ENCODE measurements around the gene MLLT10.
"Not testable (repeated sequence)": the region's sequence is repeated elsewhere in the genome, so short reads cannot be mapped to it uniquely, and the experiment has no call there.

MLLT10 gene

GRCh38 chr10:21707498-21707897, 173.5 kb downstream of the MLLT10 start:
- no peak for DNase-seq

- no peak for DNase-seq
Measured at GRCh38 chr10:21712975-21713374, 178.9 kb downstream of the MLLT10 start.

GRCh38 chr10:21715531-21716195, 181.6 kb downstream of the MLLT10 start:
- DNase-seq = no peak

- DNase-seq = not testable (repeated sequence)
Measured at GRCh38 chr10:21717437-21718054, 183.5 kb downstream of the MLLT10 start.

DNA sequence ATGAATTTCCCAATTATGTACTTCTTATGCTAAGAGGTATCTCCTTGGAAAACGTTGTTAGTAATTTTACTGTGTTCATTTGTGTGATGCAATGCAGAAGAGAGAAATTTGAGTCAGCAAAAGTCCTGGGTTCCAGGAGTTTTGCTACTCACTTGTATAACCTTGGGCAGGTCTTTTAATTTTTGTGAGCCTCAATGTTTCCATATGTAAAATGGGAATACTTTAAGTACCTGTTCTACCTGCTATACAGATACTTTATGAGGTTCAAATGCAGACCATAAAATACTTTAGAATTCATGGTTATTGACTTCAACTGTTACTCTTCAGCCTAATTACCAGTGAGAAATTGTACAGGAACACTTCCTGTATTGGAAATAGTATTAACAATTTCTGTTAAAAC, 185.5 kb downstream of the MLLT10 start:
- no peak for DNase-seq

DNA sequence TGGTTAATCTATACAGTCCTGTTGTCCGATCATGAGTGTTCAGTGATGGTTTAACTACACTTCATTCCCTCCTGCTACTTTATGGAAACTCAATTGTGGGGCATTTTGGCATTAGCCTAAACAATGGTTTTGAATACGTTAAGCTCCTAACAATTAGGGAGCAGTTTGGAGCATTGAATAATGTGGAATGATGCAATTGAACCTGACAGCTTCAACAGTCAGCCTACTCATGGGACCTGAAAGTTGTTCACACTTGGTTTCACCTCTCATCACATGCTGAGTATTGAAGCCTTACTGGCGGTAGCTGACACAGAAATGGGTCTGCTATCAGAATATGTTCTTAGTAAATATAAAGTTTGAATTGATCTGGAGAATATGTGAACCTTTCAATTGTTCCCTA, 186.1 kb downstream of the MLLT10 start:
- DNase-seq = no peak

- DNase-seq = no peak
Measured at GRCh38 chr10:21721000-21721665, 187.1 kb downstream of the MLLT10 start.

- DNase-seq = no peak
Measured at GRCh38 chr10:21722209-21722608, 188.2 kb downstream of the MLLT10 start.

DNA sequence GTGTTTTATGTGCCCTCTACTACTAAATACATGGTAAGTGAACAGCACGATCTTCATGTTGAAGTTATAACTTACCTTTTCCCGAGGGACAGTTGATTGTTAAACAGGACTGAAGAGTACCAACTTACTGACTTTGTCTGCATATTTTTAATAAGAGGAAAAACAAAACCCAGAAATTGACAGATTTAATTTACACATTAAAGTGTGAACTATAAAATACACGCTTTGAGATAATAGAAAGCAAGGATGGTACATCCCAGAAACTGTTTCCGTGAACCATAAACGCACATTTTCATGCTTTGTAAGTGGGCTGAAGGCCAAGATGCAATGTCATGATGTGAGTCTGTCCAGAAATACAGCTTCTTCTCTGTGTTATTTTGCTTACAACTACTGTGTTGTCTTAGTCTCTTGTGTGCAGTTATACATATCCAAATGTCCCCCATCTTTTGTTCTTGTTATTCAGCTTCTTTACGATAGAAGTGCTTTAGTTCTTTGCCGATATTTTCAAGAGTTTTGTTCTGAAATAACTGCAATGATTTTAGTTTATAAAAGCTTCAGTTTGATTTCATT, 190.1 kb downstream of the MLLT10 start:
- no peak for DNase-seq

GRCh38 chr10:21724687-21725367, 190.8 kb downstream of the MLLT10 start:
- no peak for DNase-seq

DNA sequence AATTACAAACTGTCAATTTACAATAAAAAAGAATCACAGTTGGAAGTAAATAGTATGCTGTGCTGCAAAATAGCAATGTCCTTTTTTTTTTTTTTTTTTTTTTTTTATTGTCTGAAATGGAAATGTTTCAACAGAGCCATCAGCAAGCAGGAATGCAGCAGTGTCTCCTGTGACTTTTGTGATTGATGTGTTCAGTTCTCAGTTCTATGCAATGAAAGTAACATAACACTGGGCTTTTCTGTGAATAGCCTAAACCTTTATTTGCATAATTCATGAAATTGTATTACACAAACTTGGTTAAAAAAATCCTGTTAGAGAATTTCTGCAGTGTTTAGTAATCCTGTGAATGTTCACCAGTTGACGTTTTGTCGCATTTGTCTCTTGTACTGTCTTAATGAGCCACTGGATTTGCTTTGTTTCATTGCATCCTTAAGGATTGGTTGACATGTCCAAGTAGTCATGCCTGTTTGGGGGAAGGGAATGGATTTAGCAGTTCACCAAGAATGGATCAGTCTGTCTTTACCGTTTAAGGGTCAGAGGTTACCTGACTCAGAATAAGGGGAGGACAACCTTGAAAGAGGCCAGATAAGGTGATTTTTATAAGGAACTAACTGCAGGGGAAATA, 192.7 kb downstream of the MLLT10 start:
- DNase-seq = no peak

DNA sequence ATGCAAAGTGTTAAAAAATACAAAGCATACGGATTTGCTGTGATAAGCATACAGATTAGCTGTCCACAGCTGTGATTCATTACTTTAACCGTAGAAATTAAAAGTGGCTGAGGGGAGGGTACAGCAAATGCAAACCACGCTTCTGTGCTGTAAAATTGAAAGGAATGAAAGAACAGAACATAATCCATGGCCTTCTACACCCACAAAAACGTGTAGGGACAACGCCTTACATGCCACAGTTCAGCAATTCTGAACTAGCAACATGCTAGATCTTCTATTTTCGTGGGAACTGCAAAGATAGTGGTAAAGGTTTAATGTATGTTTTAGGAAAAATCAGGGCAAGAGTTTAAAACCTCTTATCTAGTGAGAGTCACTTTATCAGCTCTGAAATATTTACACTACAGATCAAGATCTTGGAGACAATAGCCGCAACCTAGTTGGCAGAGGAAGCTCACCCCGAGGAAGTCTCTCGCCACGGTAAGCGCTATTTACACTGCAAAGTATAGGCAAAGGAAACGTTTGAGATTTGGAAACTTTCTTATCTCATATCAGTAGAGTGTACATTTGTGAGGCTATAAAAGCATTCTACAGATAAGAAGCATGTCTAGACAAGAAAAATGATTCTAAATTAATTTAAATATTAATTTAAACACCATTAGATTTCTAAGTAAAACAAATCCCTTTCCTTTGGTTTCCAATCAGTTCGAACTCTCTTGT, 193.6 kb downstream of the MLLT10 start:
- no peak for DNase-seq

GRCh38 chr10:21728618-21729017, 194.6 kb downstream of the MLLT10 start:
- no peak for DNase-seq

DNA sequence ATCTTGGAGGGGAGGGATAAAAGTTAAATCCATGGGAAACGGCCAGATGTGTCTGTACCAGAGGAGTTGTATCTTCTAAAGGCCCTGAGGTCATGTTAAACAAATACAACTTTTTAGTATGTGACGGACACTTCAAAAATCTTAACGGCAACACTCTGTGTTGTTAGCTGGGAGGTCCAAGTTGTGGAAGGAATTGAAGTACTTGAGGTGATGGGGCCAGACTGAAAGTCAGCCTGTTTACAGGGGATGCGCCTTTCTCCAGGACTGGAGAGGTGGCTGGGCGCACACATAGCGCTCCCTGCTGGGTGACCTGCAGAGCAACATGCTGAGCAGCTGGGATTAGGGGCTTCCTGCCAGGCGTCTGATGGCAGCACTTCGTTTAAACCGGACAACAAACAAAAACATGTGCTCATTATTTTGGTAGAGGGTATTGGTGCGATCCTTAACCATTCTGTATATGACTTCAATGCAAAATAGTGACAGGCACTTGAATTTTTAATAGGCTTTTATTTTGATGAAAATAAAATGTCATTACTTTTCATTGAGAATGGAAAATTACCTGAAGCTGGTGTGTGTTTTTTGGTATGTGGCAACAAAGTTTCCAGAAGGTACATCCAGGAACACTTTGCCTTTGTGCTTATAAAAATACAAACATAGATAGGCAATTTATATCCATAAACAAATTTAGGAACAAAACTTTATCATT, 198.2 kb downstream of the MLLT10 start:
- no peak for DNase-seq

DNA sequence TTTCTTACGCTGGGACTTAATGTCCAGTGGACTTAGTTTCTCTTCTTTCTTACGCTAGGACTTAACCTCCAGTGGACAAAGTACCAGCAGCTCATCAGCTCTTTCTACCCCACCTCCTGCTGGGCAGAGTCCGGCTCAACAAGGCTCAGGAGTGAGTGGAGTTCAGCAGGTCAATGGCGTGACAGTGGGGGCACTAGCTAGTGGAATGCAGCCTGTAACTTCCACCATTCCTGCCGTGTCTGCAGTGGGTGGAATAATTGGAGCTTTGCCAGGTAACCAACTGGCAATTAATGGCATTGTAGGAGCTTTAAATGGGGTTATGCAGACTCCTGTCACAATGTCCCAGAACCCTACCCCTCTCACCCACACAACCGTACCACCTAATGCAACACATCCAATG, 199.7 kb downstream of the MLLT10 start:
- no peak for DNase-seq

GRCh38 chr10:21737106-21737505, 203.1 kb downstream of the MLLT10 start:
- DNase-seq = no peak

GRCh38 chr10:21740989-21741388, 207.0 kb downstream of the MLLT10 start:
- no peak for DNase-seq

DNA sequence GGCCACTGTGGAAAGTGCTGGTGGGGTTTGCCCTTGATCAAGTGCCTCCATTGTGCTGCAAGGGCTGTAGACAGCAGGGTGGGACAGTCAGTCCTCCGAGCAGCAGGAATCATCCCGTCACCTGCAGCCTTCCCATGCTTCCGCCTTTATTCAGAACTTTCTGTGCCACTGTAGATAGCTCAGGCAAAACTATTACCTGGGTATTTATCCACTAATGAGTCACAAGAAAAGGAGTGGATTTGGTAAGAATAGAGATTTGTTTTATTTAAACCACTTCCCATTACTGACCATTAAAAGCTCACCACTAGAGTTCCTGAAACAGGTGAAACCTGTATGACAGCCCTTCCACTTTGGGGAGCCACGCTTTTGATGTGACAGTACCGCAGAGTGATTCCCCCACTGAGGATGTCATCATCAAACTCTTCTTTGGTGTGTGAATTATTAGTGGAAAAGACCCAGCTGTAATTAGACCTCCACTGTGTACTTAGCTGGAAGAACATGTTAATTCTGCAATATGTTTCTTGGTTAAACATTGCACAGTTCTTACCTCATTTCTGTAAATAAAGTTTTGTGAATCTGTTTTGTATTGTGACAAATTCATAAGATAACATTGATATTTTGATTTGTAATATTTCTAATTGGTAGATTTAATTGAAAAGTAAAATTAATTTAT, 208.8 kb downstream of the MLLT10 start:
- no peak for DNase-seq

GRCh38 chr10:21744223-21744622, 210.2 kb downstream of the MLLT10 start:
- DNase-seq = no peak

DNA sequence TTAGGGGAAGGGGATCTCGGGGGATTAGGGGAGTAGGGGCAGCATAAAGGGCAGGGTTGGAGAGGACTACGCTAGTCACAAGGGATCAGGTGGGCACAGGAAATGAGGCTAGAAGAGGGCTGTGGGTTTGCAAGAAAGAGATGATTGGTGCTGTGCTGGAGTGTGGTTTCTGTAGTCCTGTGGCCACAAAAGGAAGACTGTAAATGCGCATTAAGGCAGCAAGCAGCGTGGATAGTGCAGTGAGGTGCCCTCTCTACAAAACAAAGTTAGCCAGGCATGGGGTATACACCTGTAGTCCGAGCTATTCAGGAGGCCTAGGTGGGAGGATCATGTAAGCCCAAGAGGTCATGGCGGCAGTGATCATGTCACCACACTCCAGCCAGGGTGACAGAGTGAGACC, 212.1 kb downstream of the MLLT10 start:
- DNase-seq = no peak

GRCh38 chr10:21747809-21748208, 213.8 kb downstream of the MLLT10 start:
- no peak for DNase-seq

All from cortex of kidney (tissue), 1 donor.